ENCODE data around the gene EGFLAM.

DNA sequence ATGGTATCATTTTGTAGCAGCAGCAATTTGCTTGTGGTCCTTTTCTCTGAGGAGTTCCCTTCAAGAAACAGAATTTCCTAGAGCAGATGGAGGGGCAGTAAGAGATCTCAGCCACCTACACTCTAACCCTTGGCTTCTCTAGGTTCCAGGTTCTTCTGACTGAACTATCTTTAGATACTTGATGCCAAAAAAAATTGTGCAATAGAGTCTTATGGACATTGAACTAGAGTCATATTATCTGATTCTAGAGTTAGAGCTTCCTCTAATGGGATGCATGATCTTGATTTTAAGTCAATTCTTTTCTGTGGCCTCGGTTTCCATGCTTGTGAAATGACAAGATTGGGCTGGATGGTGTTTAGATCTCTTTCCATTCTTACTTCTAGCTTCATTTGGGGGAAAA is 142.8 kb downstream of the EGFLAM start:
- TF ChIP-seq, protein P1, sequence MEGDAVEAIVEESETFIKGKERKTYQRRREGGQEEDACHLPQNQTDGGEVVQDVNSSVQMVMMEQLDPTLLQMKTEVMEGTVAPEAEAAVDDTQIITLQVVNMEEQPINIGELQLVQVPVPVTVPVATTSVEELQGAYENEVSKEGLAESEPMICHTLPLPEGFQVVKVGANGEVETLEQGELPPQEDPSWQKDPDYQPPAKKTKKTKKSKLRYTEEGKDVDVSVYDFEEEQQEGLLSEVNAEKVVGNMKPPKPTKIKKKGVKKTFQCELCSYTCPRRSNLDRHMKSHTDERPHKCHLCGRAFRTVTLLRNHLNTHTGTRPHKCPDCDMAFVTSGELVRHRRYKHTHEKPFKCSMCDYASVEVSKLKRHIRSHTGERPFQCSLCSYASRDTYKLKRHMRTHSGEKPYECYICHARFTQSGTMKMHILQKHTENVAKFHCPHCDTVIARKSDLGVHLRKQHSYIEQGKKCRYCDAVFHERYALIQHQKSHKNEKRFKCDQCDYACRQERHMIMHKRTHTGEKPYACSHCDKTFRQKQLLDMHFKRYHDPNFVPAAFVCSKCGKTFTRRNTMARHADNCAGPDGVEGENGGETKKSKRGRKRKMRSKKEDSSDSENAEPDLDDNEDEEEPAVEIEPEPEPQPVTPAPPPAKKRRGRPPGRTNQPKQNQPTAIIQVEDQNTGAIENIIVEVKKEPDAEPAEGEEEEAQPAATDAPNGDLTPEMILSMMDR (IDR thresholded peaks at IDR 0.05) = no peak
- no peak for TF ChIP-seq POLR2A (IDR thresholded peaks at IDR 0.05)

Measured in heart left ventricle (tissue), 13 donors.